ENCODE results near the gene SLFN5. TPM values are rescaled to one million over a fixed set of nuclear protein-coding genes. Genes with fewer than 3 reads are reported as not detected.
A peak's percentile ranks its signal among the peaks of the same experiment; 100 is the strongest.
"Not testable (repeated sequence)": the region's sequence is repeated elsewhere in the genome, so short reads cannot be mapped to it uniquely, and the experiment has no call there.

Gene SLFN5
- total RNA-seq, 2 donors from 2014 or later = 15.8 to 27.4 TPM

DNA sequence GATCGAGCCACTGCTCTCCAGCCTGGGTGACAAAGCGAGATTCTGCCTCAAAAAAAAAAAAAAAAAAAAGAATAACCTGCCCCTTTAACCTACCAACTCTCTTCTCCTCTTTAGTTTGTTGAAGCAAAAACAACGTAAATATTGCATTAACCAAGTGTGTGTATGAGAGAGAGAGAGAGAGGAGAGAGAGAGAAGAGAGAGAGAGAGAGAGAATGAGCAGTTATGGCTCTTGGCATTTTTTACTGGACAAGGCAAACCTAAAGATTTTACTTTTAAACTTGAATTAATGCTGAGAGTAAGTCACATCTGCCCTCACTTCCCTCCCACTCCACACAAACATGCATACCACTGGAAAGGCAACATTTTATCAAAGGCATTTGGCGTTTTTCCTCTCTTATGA lies 3.0 kb upstream of the SLFN5 start:
- intact Hi-C loops (cut with DNase I) = loop anchor here in 1 of 2 donors (5.0 kb wide), 1 partner anchor 292 kb away; no protein-coding TSS in a partner anchor
- ATAC-seq (no peak), DNase-seq (no peak)

- intact Hi-C loops (cut with DNase I) = loop anchor here in 1 of 2 donors (5.0 kb wide), 1 partner anchor 291 kb away; no protein-coding TSS in a partner anchor
- DNase-seq = no peak
- no peak for ATAC-seq
These were observed 2.0 kb upstream of the SLFN5 start for GRCh38 chr17:35240861-35241260.

GRCh38 chr17:35241520-35241919 lies 1.4 kb upstream of the SLFN5 start:
- no peak for ATAC-seq
- DNase-seq = no peak
- intact Hi-C loops (cut with DNase I) = loop anchor here in 1 of 2 donors (5.0 kb wide), 1 partner anchor 291 kb away; no protein-coding TSS in a partner anchor

- ATAC-seq (peak; percentile 32 to 53), DNase-seq (peak; percentile 64)
- intact Hi-C loops (cut with DNase I) = loop anchor here in 1 of 2 donors (5.0 kb wide), 1 partner anchor 290 kb away; no protein-coding TSS in a partner anchor
These were observed 591 bp upstream of the SLFN5 start for GRCh38 chr17:35242158-35242804.

- intact Hi-C loops (cut with DNase I) = loop anchor here in 1 of 2 donors (5.0 kb wide), 1 partner anchor 289 kb away; no protein-coding TSS in a partner anchor
- DNase-seq (peak; percentile 59), ATAC-seq (peak; percentile 45 to 55)
These were observed 879 bp downstream of the SLFN5 start for GRCh38 chr17:35243561-35244340.

DNA sequence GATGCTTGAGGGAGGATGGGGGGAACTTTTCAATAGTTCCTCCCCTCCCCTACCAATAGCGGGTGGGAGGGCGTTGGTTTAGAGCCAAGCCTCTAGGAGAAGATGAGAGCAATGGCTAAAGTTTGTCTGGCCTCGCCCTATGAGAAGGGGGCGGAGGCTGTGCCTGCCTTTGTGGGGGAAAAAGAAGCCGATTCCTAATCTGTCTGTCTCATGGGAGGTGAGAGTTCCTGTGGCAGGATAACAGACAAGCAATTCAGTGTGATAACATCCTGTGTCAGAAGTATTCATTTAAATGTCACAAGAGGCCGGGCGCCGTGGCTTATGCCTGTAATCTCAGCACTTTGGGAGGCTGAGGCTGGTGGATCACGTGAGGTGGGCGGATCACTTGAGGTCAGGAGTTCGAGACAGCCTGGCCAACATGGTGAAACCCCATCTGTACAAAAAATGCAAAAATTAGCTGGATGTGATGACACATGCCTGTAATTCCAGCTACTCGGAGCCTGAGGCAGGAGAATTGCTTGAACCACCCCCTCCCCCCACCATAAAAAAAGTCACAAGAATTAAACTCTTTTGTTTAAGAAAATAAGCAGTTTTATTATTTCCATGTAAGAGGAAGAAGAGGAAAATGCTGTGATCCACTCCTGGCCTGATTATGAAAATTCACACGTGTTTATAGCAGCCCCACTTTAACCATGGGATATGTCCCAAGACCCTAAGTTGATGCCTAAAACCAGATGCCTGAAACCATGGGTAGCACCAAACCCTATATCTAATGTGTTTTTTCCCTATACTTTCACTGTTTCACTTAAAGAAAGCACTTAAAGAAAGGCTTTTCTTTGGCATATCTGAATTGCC lies 1.7 kb downstream of the SLFN5 start:
- ATAC-seq (peak; percentile 33 to 48), DNase-seq (peak; percentile 88)
- intact Hi-C loops (cut with DNase I) = loop anchor here in 1 of 2 donors (5.0 kb wide), 1 partner anchor 288 kb away; no protein-coding TSS in a partner anchor

DNA sequence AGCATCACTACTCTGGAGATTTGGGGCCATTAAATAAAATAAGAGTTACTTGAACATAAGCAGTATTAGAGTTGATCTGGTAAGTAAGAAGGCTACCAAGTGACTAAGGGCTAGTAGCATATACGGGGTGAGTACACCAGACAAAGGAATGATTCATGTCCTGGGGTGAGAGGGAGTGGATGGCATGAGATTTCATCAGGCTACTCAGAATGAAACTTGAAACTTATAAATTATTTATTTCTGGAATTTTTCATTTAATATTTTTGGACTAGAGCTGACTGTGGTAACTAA lies 2.3 kb downstream of the SLFN5 start:
- ATAC-seq = no peak
- intact Hi-C loops (cut with DNase I) = no loop called here

DNA sequence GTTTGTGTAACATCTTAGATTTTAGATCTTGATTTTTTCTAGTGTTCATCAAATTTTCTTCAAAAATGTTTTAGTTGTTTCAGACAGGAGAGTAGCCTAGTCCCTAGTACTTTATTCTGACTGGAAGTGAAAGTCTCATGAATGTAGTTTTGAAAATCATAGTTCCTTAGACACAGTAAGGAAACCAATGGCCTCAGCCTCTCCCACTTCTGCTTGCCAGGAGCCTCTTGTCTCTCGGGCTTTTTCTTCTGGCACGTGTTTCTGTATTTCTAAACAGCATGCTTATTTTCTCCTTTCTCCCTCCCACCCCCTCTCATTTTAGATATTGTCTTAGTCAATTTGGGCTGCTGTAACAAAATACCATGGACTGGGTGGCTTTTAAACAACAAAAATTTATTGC lies 9.8 kb downstream of the SLFN5 start:
- DNase-seq (no peak), ATAC-seq (peak in 1 of 2 donors; percentile 51)
- intact Hi-C loops (cut with DNase I) = no loop called here

More for the DNA sequence above, 2.3 kb downstream of the SLFN5 start:
- no peak for DNase-seq

GRCh38 chr17:35254107-35254773 lies 11.4 kb downstream of the SLFN5 start:
- intact Hi-C loops (cut with DNase I) = no loop called here
- ATAC-seq (peak; percentile 93 to 97), DNase-seq (peak; percentile 61)

GRCh38 chr17:35255316-35255715 lies 12.4 kb downstream of the SLFN5 start:
- intact Hi-C loops (cut with DNase I) = no loop called here
- no peak for DNase-seq
- no peak for ATAC-seq

DNA sequence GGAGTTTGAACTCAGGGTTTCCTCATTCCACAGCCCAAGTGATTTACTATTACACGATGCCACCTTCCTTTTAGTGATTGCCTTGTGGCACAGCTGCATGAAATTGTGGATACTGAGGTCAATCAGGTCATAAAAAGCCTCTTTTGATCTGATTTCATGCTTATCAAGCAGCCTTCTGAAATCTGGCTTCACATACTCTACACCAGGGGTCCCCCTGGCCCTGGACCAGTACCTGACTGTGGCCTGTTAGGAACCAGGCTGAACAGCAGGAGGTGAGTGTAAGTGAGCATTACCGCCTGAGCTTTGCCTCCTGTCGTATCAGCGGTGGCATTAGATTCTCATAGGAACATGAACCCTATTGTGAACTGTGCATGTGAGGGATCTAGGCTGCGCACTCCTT lies 13.8 kb downstream of the SLFN5 start:
- intact Hi-C loops (cut with DNase I) = no loop called here
- DNase-seq (no peak), ATAC-seq (no peak)

DNA sequence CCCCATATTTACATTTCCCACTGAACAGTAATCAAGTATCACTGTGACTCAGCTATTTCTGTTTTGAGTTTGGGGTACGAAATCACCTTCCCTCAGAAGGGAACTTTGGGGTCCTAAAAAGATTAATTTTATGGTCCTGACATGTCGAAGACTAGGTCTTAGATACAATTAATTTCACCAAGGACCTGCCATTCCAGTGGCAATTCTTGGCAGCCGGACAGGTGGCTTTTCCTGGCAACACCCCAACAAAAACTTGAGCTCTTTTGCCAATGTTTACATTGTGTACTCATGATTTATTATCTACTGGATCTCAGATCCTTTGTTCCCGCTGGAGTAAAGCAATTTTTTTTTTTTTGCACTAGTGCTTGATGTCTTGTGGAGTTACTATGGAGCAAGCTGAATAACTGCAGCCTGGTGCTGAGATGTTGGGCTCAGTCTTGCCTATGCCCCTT lies 14.4 kb downstream of the SLFN5 start:
- no peak for ATAC-seq
- intact Hi-C loops (cut with DNase I) = no loop called here
- DNase-seq = no peak

DNA sequence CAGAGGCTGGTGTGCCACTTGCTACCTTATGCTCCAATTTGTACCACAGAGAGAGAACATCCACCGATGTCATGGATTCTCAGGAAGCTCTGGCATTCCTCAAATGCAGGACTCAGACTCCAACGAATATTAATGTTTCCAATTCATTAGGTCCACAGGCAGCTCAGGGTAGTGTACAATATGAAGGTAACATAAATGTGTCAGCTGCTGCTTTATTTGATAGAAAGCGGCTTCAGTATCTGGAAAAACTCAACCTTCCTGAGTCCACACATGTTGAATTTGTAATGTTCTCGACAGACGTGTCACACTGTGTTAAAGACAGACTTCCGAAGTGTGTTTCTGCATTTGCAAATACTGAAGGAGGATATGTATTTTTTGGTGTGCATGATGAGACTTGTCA lies 16.1 kb downstream of the SLFN5 start:
- ATAC-seq (no peak), DNase-seq (no peak)
- intact Hi-C loops (cut with DNase I) = no loop called here

DNA sequence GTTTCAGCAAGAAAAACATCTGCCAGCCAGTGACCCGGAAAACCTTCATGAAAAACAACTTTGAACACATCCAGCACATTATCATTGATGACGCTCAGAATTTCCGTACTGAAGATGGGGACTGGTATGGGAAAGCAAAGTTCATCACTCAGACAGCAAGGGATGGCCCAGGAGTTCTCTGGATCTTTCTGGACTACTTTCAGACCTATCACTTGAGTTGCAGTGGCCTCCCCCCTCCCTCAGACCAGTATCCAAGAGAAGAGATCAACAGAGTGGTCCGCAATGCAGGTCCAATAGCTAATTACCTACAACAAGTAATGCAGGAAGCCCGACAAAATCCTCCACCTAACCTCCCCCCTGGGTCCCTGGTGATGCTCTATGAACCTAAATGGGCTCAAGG lies 22.2 kb downstream of the SLFN5 start:
- intact Hi-C loops (cut with DNase I) = no loop called here
- ATAC-seq (no peak), DNase-seq (no peak)

GRCh38 chr17:35265566-35266141 lies 22.8 kb downstream of the SLFN5 start:
- intact Hi-C loops (cut with DNase I) = no loop called here
- ATAC-seq (no peak), DNase-seq (no peak)

- DNase-seq; ATAC-seq; intact Hi-C loops (cut with DNase I): not testable (repeated sequence)
These were observed 31.5 kb downstream of the SLFN5 start for GRCh38 chr17:35274167-35275066.

DNA sequence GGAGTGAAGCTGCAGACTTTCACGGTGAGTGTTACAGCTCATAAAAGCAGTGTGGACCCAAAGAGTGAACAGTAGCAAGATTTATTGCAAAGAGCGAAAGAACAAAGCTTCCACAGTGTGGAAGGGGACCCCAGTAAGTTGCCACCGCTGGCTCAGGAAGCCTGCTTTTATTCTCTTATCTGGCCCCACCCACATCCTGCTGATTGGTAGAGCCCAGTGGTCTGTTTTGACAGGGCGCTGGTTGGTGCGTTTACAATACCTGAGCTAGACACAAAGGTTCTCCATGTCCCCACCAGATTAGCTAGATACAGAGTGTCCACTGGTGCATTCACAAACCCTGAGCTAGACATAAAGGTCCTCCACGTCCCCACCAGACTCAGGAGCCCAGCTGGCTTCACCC lies 35.6 kb downstream of the SLFN5 start:
- intact Hi-C loops (cut with DNase I); ATAC-seq; DNase-seq: not testable (repeated sequence)

Measured in left cardiac atrium (tissue), 4 donors.